ENCODE measurements around the gene CFAP77.

GRCh38 chr9:132552041-132552440, 142.0 kb downstream of the CFAP77 start:
- TF ChIP-seq, protein P1, sequence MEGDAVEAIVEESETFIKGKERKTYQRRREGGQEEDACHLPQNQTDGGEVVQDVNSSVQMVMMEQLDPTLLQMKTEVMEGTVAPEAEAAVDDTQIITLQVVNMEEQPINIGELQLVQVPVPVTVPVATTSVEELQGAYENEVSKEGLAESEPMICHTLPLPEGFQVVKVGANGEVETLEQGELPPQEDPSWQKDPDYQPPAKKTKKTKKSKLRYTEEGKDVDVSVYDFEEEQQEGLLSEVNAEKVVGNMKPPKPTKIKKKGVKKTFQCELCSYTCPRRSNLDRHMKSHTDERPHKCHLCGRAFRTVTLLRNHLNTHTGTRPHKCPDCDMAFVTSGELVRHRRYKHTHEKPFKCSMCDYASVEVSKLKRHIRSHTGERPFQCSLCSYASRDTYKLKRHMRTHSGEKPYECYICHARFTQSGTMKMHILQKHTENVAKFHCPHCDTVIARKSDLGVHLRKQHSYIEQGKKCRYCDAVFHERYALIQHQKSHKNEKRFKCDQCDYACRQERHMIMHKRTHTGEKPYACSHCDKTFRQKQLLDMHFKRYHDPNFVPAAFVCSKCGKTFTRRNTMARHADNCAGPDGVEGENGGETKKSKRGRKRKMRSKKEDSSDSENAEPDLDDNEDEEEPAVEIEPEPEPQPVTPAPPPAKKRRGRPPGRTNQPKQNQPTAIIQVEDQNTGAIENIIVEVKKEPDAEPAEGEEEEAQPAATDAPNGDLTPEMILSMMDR (IDR thresholded peaks at IDR 0.05; ENCODE audit: insufficient read depth, low read length, poor library complexity, severe bottlenecking) = no peak
- TF ChIP-seq EZH2phosphoT487 (conservative IDR thresholded peaks at IDR 0.05; ENCODE audit: low read length) = no peak

All from SU-DHL-6 (cell line).